HepG2 (cell line): Measurements from ENCODE around the gene PARN. TPM values are rescaled to one million over a fixed set of nuclear protein-coding genes. Genes with fewer than 3 reads are reported as not detected.

Experiments
- ATAC-seq: fragments of 200-7000 bp; cut with Tn5 transposase; 3 replicates; pipeline ENCODE4 v1.9.1; 2020; ENCODE audit warnings: mild to moderate bottlenecking, moderate library complexity
- BruUV-seq: library from RNA; stranded (reverse); fragments of 400-500 nt; replicated peaks from 2 replicates; lab custom pipeline; 2021; lab: Mats Ljungman, UMichigan
- CTCF ChIA-PET: fragments of 300-600 bp; formaldehyde crosslinking; extraction: SDS; loops from one replicate; lab custom pipeline; 2021; ENCODE audit warnings: low total read pairs, inconsistent platforms, low intra/inter-chr PET ratio; lab: Yijun Ruan, JAX
- POLR2A ChIA-PET: fragments of 350-600 bp; sonication (Branson Sonifier 250); formaldehyde crosslinking; loops from one replicate; lab custom pipeline; 2020; ENCODE audit warnings: antibody characterized with exemption, inconsistent platforms; lab: Yijun Ruan, JAX
- DNase-seq: peaks from one replicate; pipeline ENCODE4 v3.0.0-alpha.2; 2015; ENCODE audit warnings: low spot score
- FAIRE-seq: peaks from 3 replicates; lab custom pipeline; 2011; peaks lifted over from hg19 to GRCh38; lab: Jason Lieb, UNC
- H2AFZ ChIP-seq: one replicate; pipeline ENCODE4 v1.6.1; 2011; ENCODE audit warnings: low read length, inconsistent platforms
- H3K27ac ChIP-seq: fragments of 300-600 bp; 3 replicates; pipeline ENCODE4 v1.8.0; 2011; ENCODE audit warnings: mixed run types, mild to moderate bottlenecking, mixed read lengths, low read length, inconsistent platforms; ENCODE audit not compliant: insufficient read depth; ENCODE audit errors: extremely low read length
- H3K27me3 ChIP-seq, 2 experiments: fragments of 200-600 bp in 1 of 2; 2 replicates in 1 of 2; 3 replicates in 1 of 2; pipeline versions ENCODE4 v1.6.0 to v1.8.0; 2011; ENCODE audit warnings: low read length in 2 of 2, mild to moderate bottlenecking in 2 of 2, moderate library complexity in 2 of 2, inconsistent platforms in 1 of 2; ENCODE audit not compliant: insufficient read depth in 2 of 2, control insufficient read depth in 1 of 2
- H3K36me3 ChIP-seq, 2 experiments: fragments of 200-600 bp in 1 of 2; replicated peaks in 1 of 2; 2 replicates in 1 of 2; 3 replicates in 1 of 2; pipeline versions ENCODE4 v1.5.1 to v1.8.0; 2011; ENCODE audit warnings: low read length in 2 of 2, inconsistent platforms in 1 of 2; ENCODE audit not compliant: insufficient read depth in 2 of 2, control insufficient read depth in 1 of 2
- H3K4me1 ChIP-seq: 2 replicates; pipeline ENCODE4 v1.5.1; 2012; ENCODE audit warnings: low read length, inconsistent platforms; ENCODE audit not compliant: insufficient read depth
- H3K4me2 ChIP-seq: 2 replicates; pipeline ENCODE4 v1.6.0; 2011; ENCODE audit warnings: low read depth, low read length, inconsistent platforms
- H3K4me3 ChIP-seq, 3 experiments: fragments of 200-600 bp in 1 of 3; sonication (generic), shearing (Covaris generic) in 1 of 3; replicated peaks in 1 of 3; 2 replicates each; pipeline ENCODE4 v1.5.1; 2011 to 2016; ENCODE audit warnings: low read length in 3 of 3, inconsistent platforms in 2 of 3, low read depth in 2 of 3, mild to moderate bottlenecking in 2 of 3, control low read depth in 1 of 3, mixed read lengths in 1 of 3; ENCODE audit not compliant: insufficient read depth in 1 of 3
- H3K79me2 ChIP-seq: one replicate; pipeline ENCODE4 v1.6.1; 2011; ENCODE audit warnings: low read length, inconsistent platforms; ENCODE audit not compliant: insufficient read depth
- H3K9ac ChIP-seq: 2 replicates; pipeline ENCODE4 v1.6.0; 2011; ENCODE audit warnings: mild to moderate bottlenecking, low read depth, low read length, inconsistent platforms; ENCODE audit not compliant: insufficient read depth
- H3K9me3 ChIP-seq: 2 replicates; pipeline ENCODE4 v1.5.1; 2012; ENCODE audit warnings: mild to moderate bottlenecking, low read length
- H4K20me1 ChIP-seq: 2 replicates; pipeline ENCODE4 v1.6.0; 2011; ENCODE audit warnings: inconsistent platforms, mild to moderate bottlenecking, low read length, moderate library complexity; ENCODE audit not compliant: insufficient read depth
- ATF2 ChIP-seq: sonication (generic); formaldehyde crosslinking; IDR thresholded peaks from 2 replicates; pipeline ENCODE4 v1.4.0; 2020; ENCODE audit warnings: missing genetic modification reagents
- CEBPG ChIP-seq: IDR thresholded peaks from 2 replicates; pipeline ENCODE4 v1.6.1; 2016
- FIP1L1 ChIP-seq: fragments of 200-400 bp; formaldehyde crosslinking; IDR thresholded peaks from 2 replicates; pipeline ENCODE4 v1.6.1; 2018; ENCODE audit warnings: low read depth, mild to moderate bottlenecking, low read length, moderate library complexity, borderline replicate concordance; ENCODE audit not compliant: insufficient read depth
- FOXA3 ChIP-seq: IDR thresholded peaks from 2 replicates; pipeline ENCODE4 v1.6.1; 2016; ENCODE audit warnings: missing genetic modification reagents, missing compliant biosample characterization
- FOXP4 ChIP-seq: sonication (generic); formaldehyde crosslinking; IDR thresholded peaks from 2 replicates; pipeline ENCODE4 v1.4.0; 2020; ENCODE audit warnings: missing genetic modification reagents
- GATAD2A ChIP-seq: IDR thresholded peaks from 2 replicates; pipeline ENCODE4 v1.6.1; 2016
- NFE2 ChIP-seq: sonication (generic); formaldehyde crosslinking; IDR thresholded peaks from 2 replicates; pipeline ENCODE4 v1.4.0; 2020; ENCODE audit warnings: missing genetic modification reagents
- NFKBIZ ChIP-seq: IDR thresholded peaks from 2 replicates; pipeline ENCODE4 v1.6.1; 2018; ENCODE audit warnings: missing genetic modification reagents, missing compliant biosample characterization
- TEAD3 ChIP-seq: optimal IDR thresholded peaks from 2 replicates; pipeline ENCODE3; 2016; ENCODE audit warnings: borderline replicate concordance
- ZFP90 ChIP-seq: sonication (generic); formaldehyde crosslinking; IDR thresholded peaks from 2 replicates; pipeline ENCODE4 v1.8.0; 2022; ENCODE audit warnings: missing genetic modification reagents, mild to moderate bottlenecking, inconsistent platforms, borderline replicate concordance
- ZMYM4 ChIP-seq: sonication (generic); formaldehyde crosslinking; IDR thresholded peaks from 2 replicates; pipeline ENCODE4 v1.8.1; 2023; ENCODE audit warnings: mild to moderate bottlenecking, missing genetic modification reagents
- ZNF253 ChIP-seq: sonication (generic); formaldehyde crosslinking; IDR thresholded peaks from 2 replicates; pipeline ENCODE4 v1.8.0; 2022; ENCODE audit warnings: mild to moderate bottlenecking, missing genetic modification reagents, borderline replicate concordance
- ZNF451 ChIP-seq: sonication (generic); formaldehyde crosslinking; IDR thresholded peaks from 2 replicates; pipeline ENCODE4 v1.5.0; 2020; ENCODE audit warnings: mild to moderate bottlenecking, missing genetic modification reagents
- ZNF484 ChIP-seq: sonication (generic); formaldehyde crosslinking; IDR thresholded peaks from 2 replicates; pipeline ENCODE4 v1.5.1; 2020; ENCODE audit warnings: mild to moderate bottlenecking, low read depth, missing genetic modification reagents, borderline replicate concordance
- ZNF619 ChIP-seq: sonication (generic); formaldehyde crosslinking; IDR thresholded peaks from 2 replicates; pipeline ENCODE4 v1.4.0; 2020; ENCODE audit warnings: mild to moderate bottlenecking, missing genetic modification reagents
- ZNF878 ChIP-seq: sonication (generic); formaldehyde crosslinking; IDR thresholded peaks from 2 replicates; pipeline ENCODE4 v1.8.1; 2023; ENCODE audit warnings: mild to moderate bottlenecking, missing genetic modification reagents, moderate library complexity
- ZSCAN22 ChIP-seq: sonication (generic); formaldehyde crosslinking; IDR thresholded peaks from 2 replicates; pipeline ENCODE4 v1.4.0; 2020; ENCODE audit warnings: mild to moderate bottlenecking, missing genetic modification reagents
- WGBS: methylation state at CpG from one replicate; pipeline ENCODE4 v1.1.6; 2017; ENCODE audit warnings: low lambda C conversion rate; 5-methylcytosine and 5-hydroxymethylcytosine counted together
- in situ Hi-C: cut with HindIII; loops from 2 replicates; pipeline ENCODE4 v1.10.0; 2017; ENCODE audit warnings: low pct_unique_long_range_greater_than_20kb; ENCODE audit not compliant: extremely low pct_ligation_motif_present
- intact Hi-C: fragments of 100-400 bp; cut with micrococcal nuclease; formaldehyde crosslinking; loops from one replicate; pipeline ENCODE4 v1.10.0; 2022; ENCODE audit not compliant: unreplicated experiment
- polyA plus RNA-seq, 8 experiments: library from polyadenylated mRNA; depleted of rRNA in 3 of 8; stranded (reverse) in 7 of 8; unstranded in 1 of 8; fragments of >200 nt; fragmentation: Illumina TruSeq in 4 of 8; extraction: Trizol in 4 of 8; gene quantifications; 2 replicates each; pipeline versions ENCODE4 v1.2.1 to v1.2.3, GENCODE V29; 2011 to 2016; ENCODE audit warnings: low read depth in 4 of 8, missing spikeins in 1 of 8, mixed read lengths in 1 of 8; ENCODE audit not compliant: insufficient read depth in 1 of 8
- total RNA-seq, 5 experiments: library from RNA; depleted of rRNA; stranded (reverse); fragments of >200 nt; fragmentation: Illumina TruSeq; extraction: Trizol; gene quantifications; 2 replicates each; pipeline ENCODE4 v1.2.3, GENCODE V29; 2016; ENCODE audit warnings: low read depth in 1 of 5
- TF ChIP-seq, protein P1 (sequence below): sonication (generic); formaldehyde crosslinking; conservative IDR thresholded peaks from 2 replicates; pipeline ENCODE4 v1.4.0; 2020; ENCODE audit warnings: mild to moderate bottlenecking, missing genetic modification reagents, moderate library complexity

PARN gene
- total and polyA plus RNA-seq, 2 of the 13 experiments (the other 11 are each of a cell fraction or from before 2014, with no cell fraction given) = 13.3 to 47.6 TPM

DNA sequence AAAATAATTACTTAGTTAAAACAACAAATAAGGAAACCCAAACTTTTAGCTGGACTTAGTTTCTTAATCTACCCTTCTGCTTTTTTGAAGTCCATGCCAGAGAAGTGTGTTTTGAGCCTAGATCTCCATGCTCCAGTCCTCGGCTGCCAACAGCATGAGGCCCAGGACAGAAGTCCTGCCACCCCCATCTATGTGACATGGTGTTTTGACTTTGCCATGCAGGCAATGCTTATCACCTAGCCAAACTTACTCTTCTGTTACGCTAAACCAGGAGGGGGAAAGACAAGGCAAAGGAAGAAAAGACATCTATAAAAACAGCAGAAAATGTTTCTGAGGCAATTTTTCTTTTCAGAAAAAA, 119.5 kb downstream of the PARN start (continued):
- TF ChIP-seq ATF2 (CRISPR knock-in tag) = 0 out of 2 replicates have a peak, but pooled peaks have one; percentile 7
- no peak for TF ChIP-seq ZNF619 (CRISPR knock-in tag)
- no peak for TF ChIP-seq ZFP90 (CRISPR knock-in tag)

- H3K27me3 ChIP-seq = no peaks in the 10 kb centered on the region
- POLR2A ChIA-PET = interaction anchor here (0.8 to 3.3 kb wide), 7 partner anchors 9 to 224 kb away, joined by 3 to 25 read pairs (median 6); no protein-coding TSS in a partner anchor
- no TSS peak for BruUV-seq
- H3K4me1 ChIP-seq = peaks cover 58% of the 10 kb centered on the region
- peak overlapping the region; percentile 21; the same call in 1 of the 2 replicates for H3K9ac ChIP-seq
- ATAC-seq (no peak), FAIRE-seq (no peak), DNase-seq (no peak)
- H3K79me2 ChIP-seq = no peaks in the 10 kb centered on the region
- intact Hi-C loops (no loop called here), in situ Hi-C loops (no loop called here)
- H3K27ac ChIP-seq = peak overlapping the region; percentile 84
- H3K9me3 ChIP-seq = no peaks in the 10 kb centered on the region
- H4K20me1 ChIP-seq = no peaks in the 10 kb centered on the region
- no peak overlapping the region for H2AFZ ChIP-seq
- H3K4me2 ChIP-seq = peak overlapping the region; percentile 48
- CTCF ChIA-PET = no interaction called here
- no peak overlapping the region for H3K4me3 ChIP-seq
- WGBS = 56% methylated on average over 4 of the region's 4 CpGs
- no peaks in the 10 kb centered on the region for H3K36me3 ChIP-seq
- 0 out of 2 replicates have a peak, but pooled peaks have one; percentile 29 for TF ChIP-seq NFKBIZ (CRISPR knock-in tag)
- peak; percentile 27 for TF ChIP-seq TEAD3 (CRISPR knock-in tag)
- TF ChIP-seq CEBPG (CRISPR knock-in tag) = peak; percentile 93
- no peak for TF ChIP-seq ZNF253 (CRISPR knock-in tag)
- TF ChIP-seq ZNF484 (CRISPR knock-in tag) = no peak
- TF ChIP-seq NFE2 (CRISPR knock-in tag) = 0 out of 2 replicates have a peak, but pooled peaks have one; percentile 21
- no peak for TF ChIP-seq ZSCAN22 (CRISPR knock-in tag)
- TF ChIP-seq FOXA3 = peak; percentile 60
- TF ChIP-seq FIP1L1 = no peak
- TF ChIP-seq FOXP4 (CRISPR knock-in tag) = peak; percentile 83
- no peak for TF ChIP-seq ZMYM4
- TF ChIP-seq ZNF878 (CRISPR knock-in tag) = no peak
- TF ChIP-seq ZNF451 = no peak
- TF ChIP-seq, protein P1, sequence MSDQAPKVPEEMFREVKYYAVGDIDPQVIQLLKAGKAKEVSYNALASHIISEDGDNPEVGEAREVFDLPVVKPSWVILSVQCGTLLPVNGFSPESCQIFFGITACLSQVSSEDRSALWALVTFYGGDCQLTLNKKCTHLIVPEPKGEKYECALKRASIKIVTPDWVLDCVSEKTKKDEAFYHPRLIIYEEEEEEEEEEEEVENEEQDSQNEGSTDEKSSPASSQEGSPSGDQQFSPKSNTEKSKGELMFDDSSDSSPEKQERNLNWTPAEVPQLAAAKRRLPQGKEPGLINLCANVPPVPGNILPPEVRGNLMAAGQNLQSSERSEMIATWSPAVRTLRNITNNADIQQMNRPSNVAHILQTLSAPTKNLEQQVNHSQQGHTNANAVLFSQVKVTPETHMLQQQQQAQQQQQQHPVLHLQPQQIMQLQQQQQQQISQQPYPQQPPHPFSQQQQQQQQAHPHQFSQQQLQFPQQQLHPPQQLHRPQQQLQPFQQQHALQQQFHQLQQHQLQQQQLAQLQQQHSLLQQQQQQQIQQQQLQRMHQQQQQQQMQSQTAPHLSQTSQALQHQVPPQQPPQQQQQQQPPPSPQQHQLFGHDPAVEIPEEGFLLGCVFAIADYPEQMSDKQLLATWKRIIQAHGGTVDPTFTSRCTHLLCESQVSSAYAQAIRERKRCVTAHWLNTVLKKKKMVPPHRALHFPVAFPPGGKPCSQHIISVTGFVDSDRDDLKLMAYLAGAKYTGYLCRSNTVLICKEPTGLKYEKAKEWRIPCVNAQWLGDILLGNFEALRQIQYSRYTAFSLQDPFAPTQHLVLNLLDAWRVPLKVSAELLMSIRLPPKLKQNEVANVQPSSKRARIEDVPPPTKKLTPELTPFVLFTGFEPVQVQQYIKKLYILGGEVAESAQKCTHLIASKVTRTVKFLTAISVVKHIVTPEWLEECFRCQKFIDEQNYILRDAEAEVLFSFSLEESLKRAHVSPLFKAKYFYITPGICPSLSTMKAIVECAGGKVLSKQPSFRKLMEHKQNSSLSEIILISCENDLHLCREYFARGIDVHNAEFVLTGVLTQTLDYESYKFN (CRISPR knock-in tag) = 0 out of 2 replicates have a peak, but pooled peaks have one; percentile 39
- TF ChIP-seq GATAD2A (CRISPR knock-in tag) = peak; percentile 77
These were observed 120.4 kb downstream of the PARN start for GRCh38 chr16:14509675-14510132.
